Esophagus squamous epithelium (tissue), 4 donors: ENCODE results near the gene TRERF1.

ENCODE experiments used
- POLR2A ChIP-seq, 4 donors: fragments of 450-650 bp; IDR thresholded peaks; one replicate each; pipeline ENCODE4 v1.6.1; 2017; ENCODE audit warnings: antibody characterized with exemption in 4 of 4, mild to moderate bottlenecking in 4 of 4, moderate library complexity in 3 of 4
- TF ChIP-seq, protein P1 (sequence below), 6 experiments: fragments of 450-650 bp in 4 of 6; fragments of 200-600 bp in 2 of 6; sonication (generic) in 2 of 6; IDR thresholded peaks; one replicate each; pipeline ENCODE4 v1.5.1; 2016 to 2019; ENCODE audit warnings: antibody characterized with exemption in 6 of 6, mild to moderate bottlenecking in 4 of 6, moderate library complexity in 4 of 6

DNA sequence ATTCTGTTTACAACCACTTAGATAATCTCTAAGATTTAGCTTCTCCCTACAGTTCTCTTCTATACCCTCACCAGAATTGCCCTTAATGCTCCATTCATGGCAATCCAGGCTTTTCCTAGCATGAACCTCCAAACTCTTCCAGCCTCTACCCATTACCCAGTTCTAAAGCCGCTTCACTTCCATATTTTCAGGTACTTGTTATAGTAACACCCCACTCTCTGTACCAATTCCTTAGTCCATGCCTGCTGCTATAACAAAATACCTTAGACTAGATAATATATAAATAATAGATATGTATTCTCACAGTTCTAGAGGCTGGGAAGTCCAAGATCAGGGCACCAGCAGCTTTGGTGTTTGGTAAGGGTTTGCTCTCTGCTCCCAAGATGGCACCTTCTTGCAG is 16.5 kb upstream of the TRERF1 start:
- TF ChIP-seq, protein P1, sequence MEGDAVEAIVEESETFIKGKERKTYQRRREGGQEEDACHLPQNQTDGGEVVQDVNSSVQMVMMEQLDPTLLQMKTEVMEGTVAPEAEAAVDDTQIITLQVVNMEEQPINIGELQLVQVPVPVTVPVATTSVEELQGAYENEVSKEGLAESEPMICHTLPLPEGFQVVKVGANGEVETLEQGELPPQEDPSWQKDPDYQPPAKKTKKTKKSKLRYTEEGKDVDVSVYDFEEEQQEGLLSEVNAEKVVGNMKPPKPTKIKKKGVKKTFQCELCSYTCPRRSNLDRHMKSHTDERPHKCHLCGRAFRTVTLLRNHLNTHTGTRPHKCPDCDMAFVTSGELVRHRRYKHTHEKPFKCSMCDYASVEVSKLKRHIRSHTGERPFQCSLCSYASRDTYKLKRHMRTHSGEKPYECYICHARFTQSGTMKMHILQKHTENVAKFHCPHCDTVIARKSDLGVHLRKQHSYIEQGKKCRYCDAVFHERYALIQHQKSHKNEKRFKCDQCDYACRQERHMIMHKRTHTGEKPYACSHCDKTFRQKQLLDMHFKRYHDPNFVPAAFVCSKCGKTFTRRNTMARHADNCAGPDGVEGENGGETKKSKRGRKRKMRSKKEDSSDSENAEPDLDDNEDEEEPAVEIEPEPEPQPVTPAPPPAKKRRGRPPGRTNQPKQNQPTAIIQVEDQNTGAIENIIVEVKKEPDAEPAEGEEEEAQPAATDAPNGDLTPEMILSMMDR (IDR thresholded peaks at IDR 0.05): no peak
- TF ChIP-seq POLR2A (IDR thresholded peaks at IDR 0.05): no peak
